ENCODE measurements around the gene MS4A18. TPM values are rescaled to one million over a fixed set of nuclear protein-coding genes. Genes with fewer than 3 reads are reported as not detected.

Gene MS4A18
- total and polyA plus RNA-seq, 4 experiments from 2014 or later = not detected

DNA sequence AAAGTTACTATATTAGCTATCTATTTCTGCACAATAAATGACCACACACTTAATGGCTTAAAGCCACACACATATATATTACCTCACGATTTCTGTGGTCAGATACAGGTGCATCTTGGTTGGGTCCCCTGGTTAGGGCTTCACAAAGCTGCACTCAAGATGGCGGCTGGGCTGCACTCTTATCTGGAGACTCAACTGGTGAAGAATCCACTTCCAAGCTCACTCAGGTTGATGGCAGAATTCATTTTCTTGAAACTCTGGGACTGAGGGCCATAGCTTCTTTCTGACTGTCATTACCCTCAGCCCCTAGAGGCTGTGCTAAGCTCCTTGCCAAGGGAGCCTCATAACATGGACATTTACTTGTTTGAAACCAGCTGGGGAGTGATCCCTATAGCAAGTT is 55.5 kb downstream of the MS4A18 start:
- ChIA-PET POLR2A (ENCODE audit: partially characterized antibody) (no interaction called here), CTCF (ENCODE audit: partially characterized antibody) (interaction anchor here (0.9 to 2.0 kb wide), 2 partner anchors 10 to 744 kb away, joined by 3 to 5 read pairs; no protein-coding TSS in a partner anchor)
- intact Hi-C loops (cut with micrococcal nuclease) = no loop called here
- Histone ChIP-seq H3K27me3 (ENCODE audit: insufficient read depth, low read length) (no peaks in the 10 kb centered on the region), H3K27ac (ENCODE audit: low read depth, low read length) (no peak overlapping the region), H3K36me3 (ENCODE audit: insufficient read depth, low read length) (no peaks in the 10 kb centered on the region), H3K9me3 (ENCODE audit: control insufficient read depth in 1 of 2, low read length in 2 of 2) (no peaks in the 10 kb centered on the region), H3K4me3 (ENCODE audit: low read length in 2 of 2) (no peak overlapping the region), H3K4me1 (ENCODE audit: insufficient read depth, low read length) (no peaks in the 10 kb centered on the region)
- no peak overlapping the region for H3K4me3 Mint-ChIP-seq
- DNase-seq = no peak
- H3K27ac Mint-ChIP-seq = no peak overlapping the region
- H3K27me3 Mint-ChIP-seq = peaks cover 0 to 4% of the 10 kb centered on the region in 2 donors
- H3K4me1 Mint-ChIP-seq = peaks cover 4 to 7% (median 5%) of the 10 kb centered on the region in 4 donors
- no peaks in the 10 kb centered on the region for H3K9me3 Mint-ChIP-seq
- H3K36me3 Mint-ChIP-seq = no peaks in the 10 kb centered on the region

DNA sequence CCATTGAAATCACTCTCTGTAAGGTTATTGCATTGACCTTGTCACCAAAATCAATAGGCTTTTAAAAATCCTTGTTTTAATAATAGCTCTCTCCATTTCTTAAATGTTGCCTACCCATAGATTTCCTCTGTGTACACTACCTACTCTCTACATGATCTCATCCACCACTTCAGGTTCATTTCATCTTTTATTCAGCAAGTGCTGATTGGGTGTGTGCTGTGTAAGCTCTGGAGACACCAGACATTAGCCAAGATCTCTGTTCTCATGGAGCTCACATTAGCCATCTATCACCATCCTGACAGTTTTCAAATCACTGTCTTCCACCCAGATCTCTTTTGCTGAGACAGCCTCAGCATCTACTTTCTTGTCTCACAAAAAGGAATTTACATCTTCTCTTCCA is 56.3 kb downstream of the MS4A18 start:
- H3K27ac Mint-ChIP-seq = no peak overlapping the region
- H3K4me1 Mint-ChIP-seq = no peaks in the 10 kb centered on the region
- Histone ChIP-seq H3K9me3 (ENCODE audit: control insufficient read depth in 1 of 2, low read length in 2 of 2) (no peaks in the 10 kb centered on the region), H3K4me1 (ENCODE audit: insufficient read depth, low read length) (no peaks in the 10 kb centered on the region), H3K36me3 (ENCODE audit: insufficient read depth, low read length) (no peaks in the 10 kb centered on the region), H3K27ac (ENCODE audit: low read depth, low read length) (no peak overlapping the region), H3K27me3 (ENCODE audit: insufficient read depth, low read length) (no peaks in the 10 kb centered on the region), H3K4me3 (ENCODE audit: low read length in 2 of 2) (no peak overlapping the region)
- no peaks in the 10 kb centered on the region for H3K36me3 Mint-ChIP-seq
- intact Hi-C loops (cut with micrococcal nuclease) = no loop called here
- POLR2A ChIA-PET (ENCODE audit: partially characterized antibody) = no interaction called here
- CTCF ChIA-PET (ENCODE audit: partially characterized antibody) = interaction anchor here (0.9 kb wide), 1 partner anchor 744 kb away, joined by 3 read pairs; no protein-coding TSS in a partner anchor
- H3K4me3 Mint-ChIP-seq = no peak overlapping the region
- H3K9me3 Mint-ChIP-seq = no peaks in the 10 kb centered on the region
- H3K27me3 Mint-ChIP-seq = no peaks in the 10 kb centered on the region
- DNase-seq = no peak

DNA sequence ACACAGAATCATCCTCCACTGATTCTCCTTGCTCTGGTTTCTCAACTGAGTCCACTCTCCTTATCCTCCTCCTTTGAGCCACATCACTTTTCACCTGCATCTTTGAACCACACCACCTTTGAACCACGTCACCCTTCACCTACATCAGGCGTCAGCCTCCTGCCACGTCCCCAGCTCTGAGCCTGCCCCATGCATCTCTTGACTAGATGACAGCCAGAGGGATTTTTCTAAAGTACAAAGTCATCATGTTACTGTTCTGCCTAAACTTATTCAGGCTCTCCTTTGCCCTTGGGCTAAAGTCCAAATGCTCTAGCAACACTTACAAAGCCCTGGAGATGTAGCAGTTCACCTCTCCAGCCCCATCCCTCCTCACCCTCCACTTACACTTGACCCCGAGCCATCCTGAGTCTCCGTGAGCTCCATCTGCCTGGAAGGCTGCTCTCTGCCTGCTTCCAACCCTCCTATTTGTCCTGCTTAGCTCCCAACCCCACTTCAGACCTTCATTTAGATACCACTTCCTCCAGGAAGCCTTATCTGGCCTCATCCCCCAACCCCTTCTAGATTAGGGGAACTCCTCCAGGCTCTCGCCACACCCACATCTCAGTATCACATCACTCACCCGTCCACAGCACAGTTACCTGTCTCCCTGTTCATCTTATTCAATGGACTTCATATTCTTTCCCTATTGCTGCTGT is 56.9 kb downstream of the MS4A18 start:
- no peak overlapping the region for H3K4me3 ChIP-seq (ENCODE audit: low read length in 2 of 2)
- Mint-ChIP-seq H3K4me3 (no peak overlapping the region), H3K36me3 (no peaks in the 10 kb centered on the region), H3K4me1 (no peaks in the 10 kb centered on the region), H3K9me3 (no peaks in the 10 kb centered on the region), H3K27ac (no peak overlapping the region), H3K27me3 (no peaks in the 10 kb centered on the region)
- no peaks in the 10 kb centered on the region for H3K27me3 ChIP-seq (ENCODE audit: insufficient read depth, low read length)
- no peaks in the 10 kb centered on the region for H3K9me3 ChIP-seq (ENCODE audit: control insufficient read depth in 1 of 2, low read length in 2 of 2)
- no peaks in the 10 kb centered on the region for H3K36me3 ChIP-seq (ENCODE audit: insufficient read depth, low read length)
- ChIA-PET CTCF (ENCODE audit: partially characterized antibody) (no interaction called here), POLR2A (ENCODE audit: partially characterized antibody) (no interaction called here)
- no peak overlapping the region for H3K27ac ChIP-seq (ENCODE audit: low read depth, low read length)
- no peaks in the 10 kb centered on the region for H3K4me1 ChIP-seq (ENCODE audit: insufficient read depth, low read length)
- DNase-seq = no peak
- intact Hi-C loops (cut with micrococcal nuclease) = no loop called here

DNA sequence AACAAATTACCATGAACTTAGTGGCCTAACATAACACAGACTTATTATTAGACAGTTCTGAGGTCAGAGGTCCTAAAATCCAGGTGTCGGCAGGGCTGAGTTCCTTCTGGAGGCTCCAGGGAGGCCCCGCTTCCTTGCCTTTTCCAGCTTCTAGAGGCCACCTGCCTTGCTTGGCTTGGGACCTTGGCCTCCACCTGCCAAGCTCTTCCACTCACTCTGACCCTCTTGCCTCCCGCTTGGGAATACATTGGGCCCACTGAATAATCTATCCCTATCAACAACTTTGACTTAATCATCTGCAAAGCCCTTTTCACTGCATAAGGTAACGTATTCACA is 57.4 kb downstream of the MS4A18 start:
- Mint-ChIP-seq H3K4me3 (no peak overlapping the region), H3K9me3 (no peaks in the 10 kb centered on the region), H3K36me3 (no peaks in the 10 kb centered on the region), H3K27ac (no peak overlapping the region), H3K4me1 (no peaks in the 10 kb centered on the region), H3K27me3 (no peaks in the 10 kb centered on the region)
- H3K4me3 ChIP-seq (ENCODE audit: low read length in 2 of 2) = no peak overlapping the region
- no peak overlapping the region for H3K27ac ChIP-seq (ENCODE audit: low read depth, low read length)
- H3K36me3 ChIP-seq (ENCODE audit: insufficient read depth, low read length) = no peaks in the 10 kb centered on the region
- H3K9me3 ChIP-seq (ENCODE audit: control insufficient read depth in 1 of 2, low read length in 2 of 2) = no peaks in the 10 kb centered on the region
- no peaks in the 10 kb centered on the region for H3K4me1 ChIP-seq (ENCODE audit: insufficient read depth, low read length)
- DNase-seq = no peak
- no peaks in the 10 kb centered on the region for H3K27me3 ChIP-seq (ENCODE audit: insufficient read depth, low read length)
- POLR2A ChIA-PET (ENCODE audit: partially characterized antibody) = no interaction called here
- intact Hi-C loops (cut with micrococcal nuclease) = no loop called here
- CTCF ChIA-PET (ENCODE audit: partially characterized antibody) = no interaction called here

DNA sequence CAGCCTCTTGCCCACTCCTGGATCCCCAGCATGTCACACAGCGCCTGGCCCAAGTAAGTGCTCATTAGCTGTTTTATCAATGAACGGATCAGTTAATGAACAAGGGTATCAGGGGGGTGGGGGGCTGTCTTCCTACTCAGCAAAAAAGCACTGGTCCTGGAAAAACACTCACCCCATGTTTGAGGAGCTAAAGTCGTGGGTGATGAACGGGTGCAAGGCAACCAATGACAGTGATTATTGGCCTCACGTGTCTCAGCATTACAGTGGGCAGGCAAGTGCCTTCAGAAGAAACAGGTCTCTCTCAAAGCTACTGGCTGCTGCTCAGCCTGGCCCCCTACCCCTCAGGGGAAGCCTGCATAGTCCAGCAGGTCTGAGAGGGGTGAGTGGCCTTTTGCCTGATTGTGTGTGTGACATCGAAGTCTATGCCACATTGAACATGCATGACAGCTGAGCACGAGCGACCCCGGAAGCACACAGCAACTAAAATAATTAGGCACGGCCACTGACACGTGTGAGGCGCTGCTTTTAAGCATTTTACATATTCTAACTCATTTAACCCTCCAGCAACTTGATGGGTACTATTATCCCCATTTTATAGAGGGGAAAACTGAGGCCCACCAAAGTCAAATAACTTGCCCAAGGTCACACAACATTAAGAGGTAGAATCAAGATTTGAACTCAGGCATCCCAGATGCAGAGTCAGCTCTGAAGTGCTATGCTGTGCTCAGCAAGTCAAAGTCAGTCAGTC is 58.0 kb downstream of the MS4A18 start:
- intact Hi-C loops (cut with micrococcal nuclease) = no loop called here
- H3K9me3 Mint-ChIP-seq = no peaks in the 10 kb centered on the region
- CTCF ChIA-PET (ENCODE audit: partially characterized antibody) = no interaction called here

DNA sequence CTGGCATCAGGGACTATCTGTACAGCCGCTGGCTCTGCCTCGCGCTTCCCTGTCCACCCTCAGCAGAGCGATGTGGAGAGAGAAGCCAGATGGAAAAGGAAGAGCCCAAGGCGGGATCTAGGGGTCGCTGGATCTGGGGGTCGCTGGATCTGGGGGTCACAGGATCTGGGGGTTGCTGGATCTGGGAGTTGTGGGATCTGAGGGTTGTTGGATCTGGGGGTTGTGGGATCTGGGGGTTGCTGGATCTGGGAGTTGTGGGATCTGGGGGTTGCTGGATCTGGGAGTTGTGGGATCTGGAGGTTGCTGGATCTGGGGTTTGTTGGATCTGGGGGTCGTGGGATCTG is 58.6 kb downstream of the MS4A18 start:
- H3K4me3 Mint-ChIP-seq = no peak overlapping the region
- no peak for DNase-seq
- intact Hi-C loops (cut with micrococcal nuclease) = no loop called here
- ChIA-PET POLR2A (ENCODE audit: partially characterized antibody) (no interaction called here), CTCF (ENCODE audit: partially characterized antibody) (interaction anchor here (3.0 kb wide), 1 partner anchor 8 kb away, joined by 13 read pairs; no protein-coding TSS in a partner anchor)
- no peaks in the 10 kb centered on the region for H3K4me1 Mint-ChIP-seq
- Histone ChIP-seq H3K27ac (ENCODE audit: low read depth, low read length) (no peak overlapping the region), H3K4me3 (ENCODE audit: low read length in 2 of 2) (no peak overlapping the region), H3K36me3 (ENCODE audit: insufficient read depth, low read length) (no peaks in the 10 kb centered on the region), H3K9me3 (ENCODE audit: control insufficient read depth in 1 of 2, low read length in 2 of 2) (no peaks in the 10 kb centered on the region), H3K27me3 (ENCODE audit: insufficient read depth, low read length) (no peaks in the 10 kb centered on the region), H3K4me1 (ENCODE audit: insufficient read depth, low read length) (no peaks in the 10 kb centered on the region)
- no peak overlapping the region for H3K27ac Mint-ChIP-seq
- no peaks in the 10 kb centered on the region for H3K36me3 Mint-ChIP-seq
- H3K9me3 Mint-ChIP-seq = no peaks in the 10 kb centered on the region
- no peaks in the 10 kb centered on the region for H3K27me3 Mint-ChIP-seq

More for the DNA sequence above, 58.0 kb downstream of the MS4A18 start:
- Histone ChIP-seq H3K9me3 (ENCODE audit: control insufficient read depth in 1 of 2, low read length in 2 of 2) (no peaks in the 10 kb centered on the region), H3K4me1 (ENCODE audit: insufficient read depth, low read length) (no peaks in the 10 kb centered on the region), H3K27me3 (ENCODE audit: insufficient read depth, low read length) (no peaks in the 10 kb centered on the region), H3K4me3 (ENCODE audit: low read length in 2 of 2) (no peak overlapping the region), H3K27ac (ENCODE audit: low read depth, low read length) (no peak overlapping the region), H3K36me3 (ENCODE audit: insufficient read depth, low read length) (no peaks in the 10 kb centered on the region)
- no peak overlapping the region for H3K27ac Mint-ChIP-seq
- H3K4me3 Mint-ChIP-seq = no peak overlapping the region
- H3K4me1 Mint-ChIP-seq = no peaks in the 10 kb centered on the region
- no peaks in the 10 kb centered on the region for H3K27me3 Mint-ChIP-seq
- no peak for DNase-seq
- no peaks in the 10 kb centered on the region for H3K36me3 Mint-ChIP-seq
- POLR2A ChIA-PET (ENCODE audit: partially characterized antibody) = no interaction called here

DNA sequence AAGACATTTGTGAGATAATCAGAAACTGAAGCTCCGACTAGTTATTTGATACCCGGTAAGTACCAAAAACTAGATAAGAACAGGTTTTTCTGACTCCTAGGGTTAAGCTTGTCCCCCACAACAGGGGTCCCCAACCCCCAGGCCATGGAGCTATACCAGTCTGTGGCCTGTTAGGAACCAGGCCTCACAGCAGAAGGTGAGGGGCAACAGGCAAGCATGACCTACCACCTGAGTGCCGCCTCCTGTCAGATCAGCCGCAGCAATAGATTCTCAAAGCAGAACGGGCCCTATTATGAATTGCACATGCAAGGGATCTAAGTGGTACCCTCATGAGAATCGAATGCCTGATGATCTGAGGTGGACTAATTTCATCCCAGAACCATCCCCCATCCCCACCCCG is 59.4 kb downstream of the MS4A18 start:
- Histone ChIP-seq H3K27me3 (ENCODE audit: insufficient read depth, low read length) (no peaks in the 10 kb centered on the region), H3K4me1 (ENCODE audit: insufficient read depth, low read length) (no peaks in the 10 kb centered on the region), H3K36me3 (ENCODE audit: insufficient read depth, low read length) (no peaks in the 10 kb centered on the region), H3K27ac (ENCODE audit: low read depth, low read length) (no peak overlapping the region), H3K4me3 (ENCODE audit: low read length in 2 of 2) (no peak overlapping the region), H3K9me3 (ENCODE audit: control insufficient read depth in 1 of 2, low read length in 2 of 2) (no peaks in the 10 kb centered on the region)
- Mint-ChIP-seq H3K27ac (no peak overlapping the region), H3K4me3 (no peak overlapping the region), H3K27me3 (no peaks in the 10 kb centered on the region), H3K36me3 (no peaks in the 10 kb centered on the region), H3K9me3 (no peaks in the 10 kb centered on the region), H3K4me1 (no peaks in the 10 kb centered on the region)
- ChIA-PET POLR2A (ENCODE audit: partially characterized antibody) (no interaction called here), CTCF (ENCODE audit: partially characterized antibody) (interaction anchor here (3.0 kb wide), 1 partner anchor 9 kb away, joined by 13 read pairs; no protein-coding TSS in a partner anchor)
- intact Hi-C loops (cut with micrococcal nuclease) = no loop called here
- no peak for DNase-seq
